Stomach (tissue), 4 donors: ENCODE data around the gene MLXIPL.

ENCODE experiments used
- CTCF ChIP-seq, 7 experiments: fragments of 450-650 bp in 4 of 7; fragments of 200-600 bp in 3 of 7; sonication (generic) in 3 of 7; IDR thresholded peaks; one replicate each; pipeline ENCODE4 v1.5.1; 2016 to 2019; ENCODE audit warnings: antibody characterized with exemption in 7 of 7, control low read depth in 2 of 7, mild to moderate bottlenecking in 1 of 7
- EP300 ChIP-seq: sonication (generic); formaldehyde crosslinking; IDR thresholded peaks from one replicate; pipeline ENCODE4 v1.6.1; 2017; ENCODE audit warnings: antibody characterized with exemption
- POLR2A ChIP-seq, 4 donors: fragments of 450-650 bp; IDR thresholded peaks; one replicate each; pipeline ENCODE4 v1.6.1; 2016; ENCODE audit warnings: antibody characterized with exemption in 4 of 4, control low read depth in 2 of 4, mild to moderate bottlenecking in 1 of 4, moderate library complexity in 1 of 4
- POLR2AphosphoS5 ChIP-seq, 3 donors: sonication (generic); formaldehyde crosslinking; IDR thresholded peaks; one replicate each; pipeline ENCODE4 v1.6.1; 2016; ENCODE audit warnings: antibody characterized with exemption in 3 of 3

DNA sequence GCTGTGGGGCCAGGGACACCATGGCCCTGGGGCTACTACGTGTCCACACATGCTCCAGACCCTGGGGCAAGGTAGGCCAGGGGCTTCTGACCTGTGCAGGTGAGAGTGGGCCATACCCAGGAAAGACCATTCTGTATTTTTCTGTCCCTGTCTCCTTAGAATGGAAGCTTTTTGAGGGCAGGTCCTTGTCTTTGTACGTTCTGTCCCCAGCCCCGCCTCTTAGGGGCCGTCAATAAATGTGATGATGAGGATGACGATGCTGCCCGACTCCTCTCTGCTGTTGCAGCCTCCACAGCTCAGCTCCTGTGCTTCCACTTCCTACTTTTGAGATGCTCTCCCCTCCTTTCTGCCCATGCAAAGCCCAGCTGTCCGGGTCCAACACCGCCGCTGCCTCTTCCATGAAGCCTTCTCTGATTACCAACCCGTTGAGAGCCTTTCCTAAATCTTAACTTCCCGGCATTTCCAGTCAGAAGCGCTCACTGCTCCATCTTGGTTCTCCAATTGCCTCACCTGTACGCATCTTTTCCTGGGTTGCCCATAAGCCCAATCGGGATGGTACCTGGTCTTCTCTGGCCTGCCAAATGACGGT, 47.6 kb upstream of the MLXIPL start:
- TF ChIP-seq CTCF (IDR thresholded peaks at IDR 0.05) (no peak), POLR2AphosphoS5 (IDR thresholded peaks at IDR 0.05) (no peak), POLR2A (IDR thresholded peaks at IDR 0.05) (no peak), EP300 (no peak)
